DND-41 (cell line): Measurements from ENCODE around the gene C1QTNF1.

Experiments
- EZH2 ChIP-seq: IDR thresholded peaks from 3 replicates; pipeline ENCODE4 v1.6.1; 2012; ENCODE audit warnings: borderline replicate concordance, low read depth, mild to moderate bottlenecking, moderate library complexity, low read length, inconsistent platforms; ENCODE audit not compliant: severe bottlenecking
- TF ChIP-seq, protein P1 (sequence below): IDR thresholded peaks from 2 replicates; pipeline ENCODE4 v1.5.1; 2012; ENCODE audit warnings: borderline replicate concordance, low read length, moderate library complexity, mild to moderate bottlenecking; ENCODE audit not compliant: poor library complexity, severe bottlenecking; ENCODE audit errors: extremely low read depth

DNA sequence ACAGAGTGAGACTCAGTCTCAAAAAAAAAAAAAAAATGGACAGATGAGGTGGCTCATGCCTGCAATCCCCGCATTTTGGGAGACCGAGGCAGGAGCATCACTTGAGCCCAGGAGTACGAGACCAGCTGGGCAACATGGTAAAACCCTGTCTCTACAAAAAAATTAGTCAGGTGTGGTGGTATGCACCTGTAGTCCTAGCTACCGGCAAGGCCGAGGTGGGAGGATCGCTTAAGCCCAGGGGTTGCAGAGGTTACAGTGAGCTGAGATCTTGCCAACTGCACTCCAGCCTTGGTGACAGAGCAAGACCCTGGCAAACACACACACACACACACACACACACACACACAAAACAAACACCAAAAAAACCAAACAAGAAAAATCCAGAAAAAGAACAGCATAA is 43.0 kb downstream of the C1QTNF1 start:
- TF ChIP-seq, protein P1, sequence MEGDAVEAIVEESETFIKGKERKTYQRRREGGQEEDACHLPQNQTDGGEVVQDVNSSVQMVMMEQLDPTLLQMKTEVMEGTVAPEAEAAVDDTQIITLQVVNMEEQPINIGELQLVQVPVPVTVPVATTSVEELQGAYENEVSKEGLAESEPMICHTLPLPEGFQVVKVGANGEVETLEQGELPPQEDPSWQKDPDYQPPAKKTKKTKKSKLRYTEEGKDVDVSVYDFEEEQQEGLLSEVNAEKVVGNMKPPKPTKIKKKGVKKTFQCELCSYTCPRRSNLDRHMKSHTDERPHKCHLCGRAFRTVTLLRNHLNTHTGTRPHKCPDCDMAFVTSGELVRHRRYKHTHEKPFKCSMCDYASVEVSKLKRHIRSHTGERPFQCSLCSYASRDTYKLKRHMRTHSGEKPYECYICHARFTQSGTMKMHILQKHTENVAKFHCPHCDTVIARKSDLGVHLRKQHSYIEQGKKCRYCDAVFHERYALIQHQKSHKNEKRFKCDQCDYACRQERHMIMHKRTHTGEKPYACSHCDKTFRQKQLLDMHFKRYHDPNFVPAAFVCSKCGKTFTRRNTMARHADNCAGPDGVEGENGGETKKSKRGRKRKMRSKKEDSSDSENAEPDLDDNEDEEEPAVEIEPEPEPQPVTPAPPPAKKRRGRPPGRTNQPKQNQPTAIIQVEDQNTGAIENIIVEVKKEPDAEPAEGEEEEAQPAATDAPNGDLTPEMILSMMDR = no peak
- TF ChIP-seq EZH2 = no peak
